MM.1S (cell line): ENCODE measurements around the gene IL15RA.

Source experiments
- EZH2 ChIP-seq: fragments of 300-600 bp; sonication (generic); optimal IDR thresholded peaks from 2 replicates; pipeline ENCODE3; 2017; ENCODE audit warnings: low read depth, mild to moderate bottlenecking, antibody characterized with exemption, low read length, mixed read lengths
- EZH2phosphoT487 ChIP-seq: fragments of 300-600 bp; sonication (generic); IDR thresholded peaks from 2 replicates; pipeline ENCODE4 v1.6.1; 2018; ENCODE audit warnings: antibody characterized with exemption, low read length
- TF ChIP-seq, protein P1 (sequence below): fragments of 300-600 bp; sonication (generic); IDR thresholded peaks from 2 replicates; pipeline ENCODE4 v1.5.1; 2016; ENCODE audit warnings: antibody characterized with exemption, low read length, mixed read lengths

GRCh38 chr10:6013413-6014192, 36.3 kb upstream of the IL15RA start:
- TF ChIP-seq EZH2phosphoT487, result no peak
- TF ChIP-seq, protein P1, sequence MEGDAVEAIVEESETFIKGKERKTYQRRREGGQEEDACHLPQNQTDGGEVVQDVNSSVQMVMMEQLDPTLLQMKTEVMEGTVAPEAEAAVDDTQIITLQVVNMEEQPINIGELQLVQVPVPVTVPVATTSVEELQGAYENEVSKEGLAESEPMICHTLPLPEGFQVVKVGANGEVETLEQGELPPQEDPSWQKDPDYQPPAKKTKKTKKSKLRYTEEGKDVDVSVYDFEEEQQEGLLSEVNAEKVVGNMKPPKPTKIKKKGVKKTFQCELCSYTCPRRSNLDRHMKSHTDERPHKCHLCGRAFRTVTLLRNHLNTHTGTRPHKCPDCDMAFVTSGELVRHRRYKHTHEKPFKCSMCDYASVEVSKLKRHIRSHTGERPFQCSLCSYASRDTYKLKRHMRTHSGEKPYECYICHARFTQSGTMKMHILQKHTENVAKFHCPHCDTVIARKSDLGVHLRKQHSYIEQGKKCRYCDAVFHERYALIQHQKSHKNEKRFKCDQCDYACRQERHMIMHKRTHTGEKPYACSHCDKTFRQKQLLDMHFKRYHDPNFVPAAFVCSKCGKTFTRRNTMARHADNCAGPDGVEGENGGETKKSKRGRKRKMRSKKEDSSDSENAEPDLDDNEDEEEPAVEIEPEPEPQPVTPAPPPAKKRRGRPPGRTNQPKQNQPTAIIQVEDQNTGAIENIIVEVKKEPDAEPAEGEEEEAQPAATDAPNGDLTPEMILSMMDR, result no peak
- TF ChIP-seq EZH2, result no peak
